ENCODE data around the gene RETREG3. TPM values are rescaled to one million over a fixed set of nuclear protein-coding genes. Genes with fewer than 3 reads are reported as not detected.

RETREG3 gene
- total and polyA plus RNA-seq, 9 of the 15 experiments (the other 6 are each of a cell fraction or from before 2014, with no cell fraction given) = 4.1 to 39.0 (median 16.9) TPM

- TF ChIP-seq KDM5B (IDR thresholded peaks at IDR 0.05; ENCODE audit: insufficient replicate concordance, low read depth, low read length) (no peak), ZNF583 (CRISPR knock-in tag; IDR thresholded peaks at IDR 0.05) (no peak), JUNB (CRISPR knock-in tag; conservative IDR thresholded peaks at IDR 0.05) (no peak), NR4A1 (CRISPR knock-in tag; IDR thresholded peaks at IDR 0.05) (no peak), NR4A1 (tag; IDR thresholded peaks at IDR 0.05) (no peak), E2F8 (IDR thresholded peaks at IDR 0.05; ENCODE audit: low read depth, partially characterized antibody) (peak; percentile 30), STAT5A (IDR thresholded peaks at IDR 0.05; ENCODE audit: borderline replicate concordance, low read length) (no peak), KDM2B (CRISPR knock-in tag; IDR thresholded peaks at IDR 0.05) (no peak), KAT2B (IDR thresholded peaks at IDR 0.05; ENCODE audit: low read depth, low read length) (no peak), ZNF280A (IDR thresholded peaks at IDR 0.05; ENCODE audit: low read depth, partially characterized antibody) (no peak), SMARCA4 (IDR thresholded peaks at IDR 0.05) (no peak), SMC3 (conservative IDR thresholded peaks at IDR 0.05; ENCODE audit: insufficient read depth, low read depth, low read length) (0 out of 2 replicates have a peak, but pooled peaks have one; percentile 36), ZFPM2 (CRISPR knock-in tag; IDR thresholded peaks at IDR 0.05) (no peak), USF2 (CRISPR knock-in tag; IDR thresholded peaks at IDR 0.05) (no peak), THAP7 (CRISPR knock-in tag; IDR thresholded peaks at IDR 0.05) (no peak), CC2D1A (IDR thresholded peaks at IDR 0.05) (no peak), ATF2 (CRISPR knock-in tag; IDR thresholded peaks at IDR 0.05) (no peak), CSDE1 (IDR thresholded peaks at IDR 0.05) (no peak), ZNF133 (CRISPR knock-in tag; IDR thresholded peaks at IDR 0.05) (no peak), TRIM24 (IDR thresholded peaks at IDR 0.05) (0 out of 4 replicates have a peak, but pooled peaks of 1 of the 2 experiments have one; percentile 25)
- TF ChIP-seq, protein P1, sequence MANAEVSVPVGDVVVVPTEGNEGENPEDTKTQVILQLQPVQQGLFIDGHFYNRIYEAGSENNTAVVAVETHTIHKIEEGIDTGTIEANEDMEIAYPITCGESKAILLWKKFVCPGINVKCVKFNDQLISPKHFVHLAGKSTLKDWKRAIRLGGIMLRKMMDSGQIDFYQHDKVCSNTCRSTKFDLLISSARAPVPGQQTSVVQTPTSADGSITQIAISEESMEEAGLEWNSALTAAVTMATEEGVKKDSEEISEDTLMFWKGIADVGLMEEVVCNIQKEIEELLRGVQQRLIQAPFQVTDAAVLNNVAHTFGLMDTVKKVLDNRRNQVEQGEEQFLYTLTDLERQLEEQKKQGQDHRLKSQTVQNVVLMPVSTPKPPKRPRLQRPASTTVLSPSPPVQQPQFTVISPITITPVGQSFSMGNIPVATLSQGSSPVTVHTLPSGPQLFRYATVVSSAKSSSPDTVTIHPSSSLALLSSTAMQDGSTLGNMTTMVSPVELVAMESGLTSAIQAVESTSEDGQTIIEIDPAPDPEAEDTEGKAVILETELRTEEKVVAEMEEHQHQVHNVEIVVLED (CRISPR knock-in tag; IDR thresholded peaks at IDR 0.05) = 0 out of 2 replicates have a peak, but pooled peaks have one; percentile 22
Measured at GRCh38 chr17:42553161-42553818, 55.9 kb downstream of the RETREG3 start (continued).
